ENCODE data around the gene PLA2G12A. TPM values are rescaled to one million over a fixed set of nuclear protein-coding genes. Genes with fewer than 3 reads are reported as not detected.

PLA2G12A gene
- total and polyA plus RNA-seq, 10 of the 15 experiments (the other 5 are each of a cell fraction or from before 2014, with no cell fraction given) = 3.7 to 36.8 (median 15.5) TPM

- no peak overlapping the region for H2AFZ ChIP-seq (ENCODE audit: control insufficient read depth, low read depth, low read length)
- H3K4me2 ChIP-seq (ENCODE audit: control insufficient read depth, insufficient read depth) = no peak overlapping the region
- ChIA-PET RAD21 (ENCODE audit: unreplicated experiment) (no interaction called here), CTCF (no interaction called here), SMC1A (ENCODE audit: uncharacterized antibody, unreplicated experiment) (no interaction called here), POLR2A (interaction anchor here (0.8 kb wide), 1 partner anchor 265 kb away, joined by 3 read pairs; no protein-coding TSS in a partner anchor)
- in situ Hi-C loops (cut with MboI) (no loop called here), intact Hi-C loops (cut with micrococcal nuclease; ENCODE audit: unreplicated experiment) (no loop called here)
- H3K4me1 ChIP-seq (ENCODE audit: control insufficient read depth, insufficient read depth, low read length) = no peaks in the 10 kb centered on the region; the same call in 1 of the 2 replicates
- H4K20me1 ChIP-seq (ENCODE audit: control insufficient read depth, insufficient read depth) = no peaks in the 10 kb centered on the region
- no peaks in the 10 kb centered on the region for H3K27me3 ChIP-seq (replicated peaks in 1 of 2; ENCODE audit: control insufficient read depth in 2 of 2, insufficient read depth in 2 of 2, low read length in 1 of 2)
- peaks cover 0 to 5% of the 10 kb centered on the region in 2 experiments; a peak in 1 of 4 replicates for H3K36me3 ChIP-seq (ENCODE audit: control insufficient read depth in 2 of 2, insufficient read depth in 2 of 2, low read length in 1 of 2)
- no peak for FAIRE-seq
- no peaks in the 10 kb centered on the region; the same call in 1 of the 2 replicates for H3K79me2 ChIP-seq (ENCODE audit: control insufficient read depth, insufficient read depth, low read length)
- no peak overlapping the region for H3K4me3 ChIP-seq
- no peak for DNase-seq (ENCODE audit: low read depth, low spot score)
- peaks cover 3% of the 10 kb centered on the region; the same call in 1 of the 3 replicates for H3K9me3 ChIP-seq (replicated peaks; ENCODE audit: control insufficient read depth, insufficient read depth, low read length)
- H3K9ac ChIP-seq (ENCODE audit: control insufficient read depth, insufficient read depth, low read length) = no peak overlapping the region
- 100% methylated on average over 1 of the region's 1 CpG for WGBS (ENCODE audit: insufficient coverage, insufficient replicate concordance, low lambda C conversion rate, missing lambda C conversion rate)
- no peak for ATAC-seq
- no peak for TF ChIP-seq FOS (IDR thresholded peaks at IDR 0.05; ENCODE audit: borderline replicate concordance, extremely low read depth, insufficient read length)
- no peak for TF ChIP-seq FOXM1 (IDR thresholded peaks at IDR 0.05; ENCODE audit: low read depth, low read length)
- no peak for TF ChIP-seq ZNF207 (IDR thresholded peaks at IDR 0.05; ENCODE audit: borderline replicate concordance)
- no peak overlapping the region for H3K27ac ChIP-seq (ENCODE audit: control insufficient read depth, insufficient read depth)
- no TSS peak for BruUV-seq (replicated peaks)
These were observed 11.1 kb downstream of the PLA2G12A start for GRCh38 chr4:109718759-109719158.

- no peak overlapping the region for H3K4me3 ChIP-seq
- 74% methylated on average over 3 of the region's 3 CpGs for WGBS (ENCODE audit: insufficient coverage, insufficient replicate concordance, low lambda C conversion rate, missing lambda C conversion rate)
- in situ Hi-C loops (cut with MboI) = no loop called here
- H3K4me1 ChIP-seq (ENCODE audit: control insufficient read depth, insufficient read depth, low read length) = peaks cover under 1% of the 10 kb centered on the region; the same call in 1 of the 2 replicates
- ATAC-seq (no peak), DNase-seq (ENCODE audit: low read depth, low spot score) (no peak), FAIRE-seq (no peak)
- H3K27ac ChIP-seq (ENCODE audit: control insufficient read depth, insufficient read depth) = no peak overlapping the region
- no peaks in the 10 kb centered on the region for H3K9me3 ChIP-seq (replicated peaks; ENCODE audit: control insufficient read depth, insufficient read depth, low read length)
- intact Hi-C loops (cut with micrococcal nuclease; ENCODE audit: unreplicated experiment) = no loop called here
- ChIA-PET CTCF (no interaction called here), SMC1A (ENCODE audit: uncharacterized antibody, unreplicated experiment) (interaction anchor here (1.5 kb wide), 1 partner anchor 9 kb away, joined by 3 read pairs; no protein-coding TSS in a partner anchor), RAD21 (ENCODE audit: unreplicated experiment) (no interaction called here), POLR2A (interaction anchor here (0.5 kb wide), 1 partner anchor 235 kb away, joined by 3 read pairs; no protein-coding TSS in a partner anchor)
- no peak overlapping the region for H3K9ac ChIP-seq (ENCODE audit: control insufficient read depth, insufficient read depth, low read length)
- no peak overlapping the region for H2AFZ ChIP-seq (ENCODE audit: control insufficient read depth, low read depth, low read length)
- H4K20me1 ChIP-seq (ENCODE audit: control insufficient read depth, insufficient read depth) = no peaks in the 10 kb centered on the region
- BruUV-seq (replicated peaks) = no TSS peak
- peaks cover 0 to 8% of the 10 kb centered on the region in 2 experiments; a peak in 1 of 4 replicates for H3K36me3 ChIP-seq (ENCODE audit: control insufficient read depth in 2 of 2, insufficient read depth in 2 of 2, low read length in 1 of 2)
- H3K27me3 ChIP-seq (replicated peaks in 1 of 2; ENCODE audit: control insufficient read depth in 2 of 2, insufficient read depth in 2 of 2, low read length in 1 of 2) = no peaks in the 10 kb centered on the region
- no peak for TF ChIP-seq NBN (IDR thresholded peaks at IDR 0.05)
- TF ChIP-seq CEBPB (IDR thresholded peaks at IDR 0.05; ENCODE audit: borderline replicate concordance in 1 of 2, low read depth in 2 of 2, low read length in 2 of 2) = no peak
- TF ChIP-seq ATF7 (IDR thresholded peaks at IDR 0.05; ENCODE audit: low read depth) = no peak
- no peak for TF ChIP-seq ZNF217 (IDR thresholded peaks at IDR 0.05)
- TF ChIP-seq ZNF592 (IDR thresholded peaks at IDR 0.05) = no peak
- TF ChIP-seq IRF3 (IDR thresholded peaks at IDR 0.05) = no peak
- no peak for TF ChIP-seq TBL1XR1 (IDR thresholded peaks at IDR 0.05; ENCODE audit: low read depth, low read length)
- TF ChIP-seq BACH1 (IDR thresholded peaks at IDR 0.05; ENCODE audit: borderline replicate concordance) = no peak
- no peak overlapping the region for H3K4me2 ChIP-seq (ENCODE audit: control insufficient read depth, insufficient read depth)
- no peaks in the 10 kb centered on the region for H3K79me2 ChIP-seq (ENCODE audit: control insufficient read depth, insufficient read depth, low read length)
These were observed 16.4 kb downstream of the PLA2G12A start for GRCh38 chr4:109713500-109713899.
